Activated gamma-delta T cell treated with anti-CD3 and anti-CD28 coated beads, Interleukin-2, amount 50 U/mL, for 16 hours (primary cell): ENCODE results near the gene TFR2.

Source experiments
- DNase-seq: peaks from one replicate; pipeline ENCODE4 v3.0.0-alpha.2; 2020; ENCODE audit warnings: low read depth

TFR2 gene

DNA sequence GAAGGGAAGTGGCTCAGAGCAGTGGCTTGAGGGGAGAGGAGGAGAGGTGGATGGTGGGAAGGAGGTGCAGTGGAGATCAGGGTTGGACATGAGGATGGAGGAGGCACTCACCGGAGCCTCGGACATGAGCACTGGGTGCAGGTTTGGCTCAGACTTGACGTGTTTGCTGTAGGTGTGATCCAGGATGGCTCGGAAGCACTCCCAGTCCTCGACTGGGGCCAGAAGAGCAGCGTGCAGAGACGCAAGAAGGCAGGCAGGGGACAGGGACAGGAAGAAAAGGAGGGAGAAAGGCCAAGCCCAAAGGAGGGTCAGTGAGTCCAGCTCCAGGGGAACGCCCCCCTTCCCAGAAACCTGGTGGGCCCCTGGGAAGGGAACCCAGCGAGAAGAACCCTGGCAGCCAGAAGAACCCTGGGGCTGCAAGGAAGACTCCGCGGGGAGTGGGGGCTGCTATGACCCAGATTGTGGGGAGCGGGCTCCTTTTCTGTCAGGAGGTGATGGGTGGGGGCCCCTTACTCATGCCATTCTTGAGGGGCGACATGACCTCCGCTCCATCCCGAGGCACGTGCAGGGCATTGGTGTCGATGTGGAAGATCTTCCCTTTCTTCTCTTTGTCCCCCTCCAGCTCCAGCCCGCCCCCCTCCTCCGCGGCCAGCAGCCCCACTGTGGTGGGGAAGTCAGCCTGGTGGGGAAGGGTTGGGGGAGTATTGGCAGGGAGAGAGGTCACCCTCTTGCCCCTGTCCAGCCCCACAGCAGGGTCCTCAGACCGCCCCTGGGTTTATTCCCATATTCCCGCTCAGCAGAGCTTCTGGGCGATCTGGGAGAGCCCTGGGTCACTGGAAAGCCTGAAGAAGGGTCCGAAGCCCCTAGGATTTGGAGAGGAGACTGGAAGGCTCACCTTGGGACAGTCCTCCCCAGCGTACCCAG is 13.8 kb upstream of the TFR2 start:
- DNase-seq = no peak

DNA sequence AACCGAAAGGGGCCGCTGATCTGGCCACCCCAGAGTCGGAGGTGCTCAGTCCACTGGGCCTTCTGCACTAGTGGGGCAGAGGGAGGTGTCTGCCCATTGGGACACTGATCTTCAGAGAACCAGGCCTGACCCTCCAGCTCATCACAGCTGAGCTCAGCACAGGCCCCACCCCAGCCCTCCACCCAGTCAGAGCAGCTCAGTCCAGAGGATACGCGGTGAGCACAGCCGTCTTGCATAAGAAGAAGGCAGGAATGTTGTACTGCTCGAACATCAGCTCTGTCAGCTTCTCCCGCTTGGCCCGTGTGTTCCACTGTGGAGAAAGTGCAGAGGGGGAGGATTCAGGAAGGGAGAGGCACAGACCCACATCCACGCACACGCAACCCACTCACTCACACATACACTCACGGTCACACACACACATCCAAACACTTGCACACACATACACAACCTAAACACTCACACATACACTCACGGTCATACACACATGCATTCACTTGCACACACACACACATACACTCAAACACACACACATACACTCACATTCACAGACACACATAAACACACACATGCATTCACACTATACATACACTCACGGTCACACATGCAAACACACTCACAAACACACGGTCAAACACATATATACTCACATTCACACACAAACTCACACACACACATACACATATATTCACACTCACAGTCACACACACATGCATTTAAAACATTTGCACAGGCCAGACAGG is 8.6 kb upstream of the TFR2 start:
- no peak for DNase-seq

DNA sequence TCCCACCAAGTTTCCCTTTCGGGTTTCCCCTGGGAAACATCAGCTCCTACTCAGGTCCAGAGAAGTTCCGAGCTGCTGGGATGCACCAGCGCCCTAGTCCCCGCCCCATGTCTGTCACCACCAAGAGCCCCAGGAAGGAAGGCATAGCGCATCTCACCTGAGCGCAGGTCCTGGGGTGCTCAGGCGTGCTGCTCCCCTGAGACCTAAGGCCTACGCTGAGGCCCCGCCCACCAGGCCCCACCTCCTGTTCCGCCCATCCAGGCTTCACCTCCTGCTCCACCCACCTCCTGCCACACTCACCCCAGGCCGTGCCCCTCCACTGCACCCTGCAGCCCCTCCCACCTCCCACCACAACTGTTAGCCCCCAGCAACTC is 1.2 kb upstream of the TFR2 start:
- DNase-seq = no peak

DNA sequence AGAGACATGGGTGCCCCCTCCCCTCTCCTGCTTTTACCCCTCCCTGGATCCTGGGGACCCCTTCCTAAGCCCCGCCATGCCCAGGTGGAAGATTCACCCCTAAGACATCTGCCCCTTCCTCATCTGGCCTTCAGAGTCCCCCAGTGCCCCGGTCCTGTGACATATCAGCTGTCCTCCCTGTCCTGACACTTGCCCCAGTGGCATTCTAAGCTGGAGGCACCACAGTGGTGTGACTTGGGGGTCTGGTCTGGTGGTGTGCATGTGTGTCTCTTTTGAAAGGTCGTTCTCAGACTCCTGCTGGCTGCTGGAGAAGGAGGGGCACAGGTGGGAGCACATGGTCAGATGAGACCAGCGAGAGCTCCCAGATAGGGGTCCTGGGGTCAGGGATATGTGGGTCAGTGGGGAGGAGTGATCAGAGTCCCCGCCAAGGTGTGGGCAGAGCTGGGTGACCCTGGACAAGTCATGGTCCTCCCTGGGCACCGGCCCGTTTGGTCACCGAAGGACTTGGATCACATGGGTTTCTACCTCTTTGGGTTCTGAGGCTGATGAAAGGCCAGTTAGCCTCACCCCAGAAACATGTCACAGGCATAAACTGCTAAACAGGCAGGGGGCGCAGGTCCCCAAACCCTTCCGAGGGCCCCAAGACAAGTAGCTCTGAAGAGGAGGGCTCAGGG is 645 bp upstream of the TFR2 start:
- DNase-seq = no peak

DNA sequence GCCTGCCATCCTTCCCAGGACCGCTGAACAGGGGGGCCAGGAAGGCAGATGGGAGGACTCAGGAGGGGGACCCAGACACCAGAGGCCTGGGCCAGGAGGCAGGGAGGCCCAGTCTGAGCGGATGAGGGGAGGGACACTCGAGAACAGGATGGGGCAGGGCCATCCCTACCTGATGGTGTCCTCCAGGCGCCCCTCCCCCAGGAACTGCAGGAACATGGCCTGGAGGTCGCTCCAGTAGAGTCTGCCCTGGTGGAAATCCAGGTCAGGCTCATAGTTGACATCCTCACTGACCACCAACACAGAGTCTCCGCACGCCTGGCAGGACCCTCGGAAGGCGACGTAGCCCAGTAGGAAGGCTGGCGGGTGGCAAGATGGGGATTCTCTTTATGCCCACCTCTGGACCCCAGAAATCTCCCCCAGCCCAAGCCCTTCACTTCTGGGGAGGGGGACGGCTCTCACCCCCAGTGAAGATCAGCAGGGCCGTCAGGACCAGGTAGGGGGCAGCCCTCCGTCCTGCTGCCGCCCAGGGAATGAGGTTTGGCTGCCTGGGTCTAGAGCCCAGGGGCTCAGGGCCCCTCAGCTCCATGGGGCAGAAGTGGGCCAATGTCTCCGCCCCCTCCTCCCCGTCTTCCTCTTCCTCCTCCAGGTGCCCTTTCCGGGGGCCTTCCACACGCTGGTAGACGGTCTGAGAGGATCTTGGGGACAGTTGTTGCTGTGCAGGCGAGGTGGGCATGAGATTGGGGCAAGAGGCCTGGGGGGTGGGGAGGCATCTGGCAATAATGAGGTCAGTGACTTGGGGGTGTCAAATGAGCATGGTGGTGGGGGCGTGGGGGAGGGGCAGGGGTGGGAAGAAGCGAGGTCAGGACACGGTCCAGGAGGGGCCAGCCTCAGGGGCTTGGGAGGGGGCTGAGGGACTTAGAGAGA is 573 bp downstream of the TFR2 start:
- no peak for DNase-seq

DNA sequence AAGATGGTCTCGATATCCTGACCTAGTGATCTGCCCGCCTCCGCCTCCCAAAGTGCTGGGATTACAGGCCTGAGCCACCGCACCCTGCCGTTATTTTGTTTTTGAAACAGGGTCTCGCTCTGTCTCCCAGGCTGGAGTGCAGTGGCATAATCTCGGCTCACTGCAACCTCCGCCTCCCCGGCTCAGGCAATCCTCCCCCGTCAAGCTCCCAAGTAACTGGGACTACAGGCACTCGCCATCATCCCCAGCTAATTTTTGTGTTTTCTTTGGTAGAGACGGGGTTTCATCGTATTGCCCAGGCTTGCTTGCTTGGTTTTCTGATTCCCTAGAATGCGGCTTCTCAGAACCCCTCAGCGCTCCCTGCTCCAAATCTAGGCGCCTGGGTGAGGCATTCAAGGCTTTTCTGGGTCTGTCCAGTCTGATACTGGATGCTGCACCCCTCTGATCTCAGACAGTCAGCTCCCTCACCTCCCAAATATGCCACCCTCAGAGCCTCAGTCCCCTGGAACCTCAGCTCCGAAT is 1.3 kb downstream of the TFR2 start:
- DNase-seq = no peak

DNA sequence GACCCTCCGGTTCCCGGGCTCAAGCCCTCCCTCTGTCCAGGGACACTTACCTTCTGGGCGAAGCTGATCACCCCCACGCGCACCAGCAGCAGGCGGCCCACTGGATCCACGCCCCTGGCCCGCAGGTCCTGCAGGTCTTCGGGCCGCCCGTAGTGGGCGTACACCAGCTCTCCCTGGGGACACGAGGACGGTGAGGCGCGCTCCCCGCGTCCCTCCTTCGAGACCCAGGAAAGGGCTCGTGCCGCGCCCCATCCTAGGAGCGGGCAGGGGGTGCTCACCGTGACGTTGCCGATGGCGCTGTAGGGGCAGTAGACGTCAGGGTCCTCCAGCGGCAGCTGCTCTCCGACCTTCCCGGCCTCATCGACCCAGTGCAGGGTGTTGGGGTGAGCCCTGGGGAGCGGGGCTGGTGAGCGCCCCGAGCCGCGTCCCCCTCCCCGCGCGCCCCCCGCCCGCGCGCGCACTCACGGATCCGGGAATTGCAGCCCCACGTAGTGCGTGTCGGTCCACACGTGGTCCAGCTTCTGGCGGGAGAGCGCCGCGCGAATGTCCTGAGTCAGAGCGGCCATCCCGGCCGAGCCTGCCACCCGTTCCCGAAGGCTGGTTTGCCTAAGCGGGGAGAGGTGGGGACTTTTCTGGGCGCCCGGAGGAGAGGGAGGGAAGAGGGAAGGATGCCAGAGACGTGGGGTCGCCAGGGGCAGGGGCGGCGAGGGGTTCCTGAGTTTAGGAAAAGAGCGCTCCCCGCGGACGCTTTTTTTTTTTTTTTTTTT is 8.2 kb downstream of the TFR2 start:
- DNase-seq = peak; percentile 36

DNA sequence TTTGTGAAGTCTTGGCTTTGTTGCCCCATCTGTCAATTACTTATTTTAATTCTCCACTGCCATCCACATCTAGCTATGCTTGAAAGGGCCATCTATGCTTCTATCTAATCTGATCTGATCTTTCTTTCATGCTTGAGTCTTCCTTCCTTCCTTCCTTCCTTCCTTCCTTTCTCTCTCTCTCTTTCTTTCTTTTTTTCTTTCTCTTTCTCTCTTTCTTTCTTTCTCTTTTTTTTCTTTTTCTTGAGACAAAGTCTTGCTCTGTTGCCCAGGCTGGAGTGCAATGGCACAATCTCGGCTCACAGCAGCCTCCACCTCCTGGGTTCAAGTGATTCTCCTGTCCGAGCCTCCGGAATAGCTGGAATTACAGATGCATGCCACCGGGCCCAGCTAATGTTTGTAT is 11.3 kb downstream of the TFR2 start:
- DNase-seq = no peak

DNA sequence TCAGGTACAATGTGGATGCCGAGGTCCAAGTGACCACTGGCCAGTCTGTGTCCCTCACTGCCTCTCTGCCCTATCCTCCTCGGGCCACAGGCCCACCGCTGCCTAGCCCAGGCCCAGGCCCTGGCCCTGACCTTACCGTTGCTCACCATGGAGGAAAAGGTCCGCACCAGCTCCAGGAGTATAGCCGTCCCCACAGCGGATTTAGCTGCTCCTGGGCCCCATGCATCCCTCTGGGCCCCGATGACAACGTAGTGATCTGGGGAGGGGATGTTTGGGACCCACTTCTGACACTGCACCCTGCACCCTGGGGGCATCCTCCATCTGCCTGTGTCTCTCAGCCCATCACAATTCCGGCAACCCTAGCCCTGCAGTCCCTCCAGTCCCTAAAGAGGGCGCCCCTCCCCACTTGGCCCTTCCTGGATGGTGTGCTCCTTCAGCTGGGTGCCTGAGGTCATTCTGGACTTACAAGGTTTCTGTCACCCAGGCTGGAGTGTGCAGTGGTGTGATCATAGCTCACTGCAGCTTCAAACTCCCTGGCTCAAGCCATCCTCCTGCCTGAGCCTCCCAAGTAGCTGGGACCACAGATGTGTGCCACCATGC is 12.1 kb downstream of the TFR2 start:
- DNase-seq = no peak

DNA sequence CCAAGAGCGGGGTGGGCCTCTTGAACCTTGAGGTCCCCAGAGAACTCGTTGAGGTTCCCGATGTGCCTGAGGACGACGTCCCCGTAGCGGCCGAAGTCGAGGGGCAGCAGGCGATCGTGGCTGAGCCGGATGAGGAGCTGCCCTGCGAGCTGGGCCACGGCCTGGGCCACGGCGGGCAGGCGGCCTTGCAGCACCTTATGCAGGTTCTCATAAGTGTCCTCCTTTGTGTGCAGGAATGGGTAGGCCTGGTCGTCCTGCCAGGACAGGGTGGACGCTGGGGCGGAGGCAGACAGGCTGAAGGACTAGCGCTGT is 14.2 kb downstream of the TFR2 start:
- no peak for DNase-seq

DNA sequence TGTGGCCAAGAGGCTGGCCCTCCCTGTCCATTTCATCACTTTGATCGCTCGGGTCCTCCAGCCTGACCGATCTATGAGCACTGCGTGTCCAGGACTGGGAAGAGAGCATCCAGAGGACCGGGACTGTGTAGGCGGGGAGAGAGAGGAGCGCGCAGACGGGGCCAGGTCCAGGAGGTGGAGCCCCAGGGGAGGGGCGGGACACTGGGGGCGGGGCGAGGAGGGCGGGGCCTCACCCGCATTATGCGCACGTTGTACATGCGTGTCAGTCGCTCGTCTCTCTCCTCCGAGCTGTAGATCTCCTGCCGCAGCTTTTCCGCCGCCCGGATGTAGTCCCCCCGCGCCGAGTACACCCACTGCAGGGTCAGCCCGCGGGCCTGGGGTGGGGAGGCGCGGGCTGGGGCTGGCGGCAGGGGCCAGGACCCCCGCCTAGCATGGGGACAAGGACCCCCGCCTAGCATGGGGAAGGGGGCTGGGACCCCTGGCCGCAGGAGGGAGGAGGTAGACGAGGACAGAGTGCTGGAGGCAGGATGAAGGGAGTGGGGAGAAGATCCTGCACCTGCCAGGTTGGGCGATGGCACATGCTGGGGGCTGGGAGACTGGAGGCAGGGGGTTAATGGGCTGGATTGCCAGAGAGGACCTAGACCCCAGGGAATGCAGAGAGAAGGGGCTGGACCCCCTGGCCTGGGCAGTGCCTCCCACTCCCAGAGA is 14.7 kb downstream of the TFR2 start:
- DNase-seq = peak; percentile 79

DNA sequence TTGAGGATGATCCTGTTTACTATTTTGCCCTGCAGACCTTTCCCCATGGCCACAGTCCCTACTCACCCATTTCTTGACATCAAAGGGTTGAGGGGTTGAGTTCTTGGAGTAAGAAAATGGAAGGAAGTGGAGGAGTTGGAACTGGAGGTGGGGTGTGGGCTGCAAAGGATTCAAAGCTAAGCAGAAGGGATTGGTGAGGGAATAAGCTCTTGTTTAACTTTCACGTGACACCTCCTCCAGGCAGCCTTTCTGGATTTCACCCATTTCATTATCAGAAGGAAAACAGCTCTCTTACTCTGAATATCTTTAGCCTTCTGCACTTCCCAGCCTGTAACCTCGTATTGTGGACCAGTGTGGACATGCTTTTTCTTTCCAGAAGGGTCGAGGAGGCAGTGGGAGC is 15.3 kb downstream of the TFR2 start:
- DNase-seq = no peak

DNA sequence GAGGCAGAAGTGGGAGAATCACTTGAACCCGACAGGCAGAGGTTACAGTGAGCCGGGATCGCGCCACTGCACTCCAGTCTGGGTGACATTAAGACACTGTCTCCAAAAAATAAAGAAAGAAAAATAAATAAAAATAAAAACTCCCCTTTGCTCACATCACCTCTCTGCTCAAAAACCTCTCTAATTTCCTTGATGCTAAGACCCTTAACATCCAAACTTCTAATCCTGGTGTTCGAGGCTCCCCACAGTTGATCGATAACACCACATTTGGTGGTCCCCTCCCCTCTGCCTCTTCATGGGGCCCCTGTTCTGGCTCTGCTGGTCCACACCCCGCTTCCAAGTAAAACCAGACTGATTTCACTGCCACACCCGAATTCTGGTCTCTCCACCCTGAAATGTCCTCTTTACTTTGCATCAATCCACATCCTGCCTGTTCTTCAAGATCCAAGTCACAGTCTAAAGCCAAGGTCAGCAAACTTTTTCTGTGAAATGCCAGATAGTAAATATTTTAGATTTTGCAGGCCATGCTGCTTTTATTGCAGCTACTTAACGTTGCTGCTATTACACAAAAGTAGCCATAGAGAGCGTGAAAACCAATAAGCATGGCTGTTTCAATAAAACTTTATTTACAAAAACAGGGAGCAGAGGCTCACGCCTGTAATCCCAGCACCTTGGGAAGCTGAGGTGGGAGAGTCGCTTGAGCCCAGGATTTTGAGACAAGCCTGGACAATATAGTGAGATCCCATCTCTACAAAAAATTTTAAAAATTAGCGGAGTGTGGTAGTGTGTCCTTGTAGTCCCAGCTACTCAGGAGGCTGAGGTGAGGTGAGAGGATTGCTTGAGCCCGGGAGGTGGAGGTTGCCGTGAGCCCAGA is 17.2 kb downstream of the TFR2 start:
- no peak for DNase-seq

DNA sequence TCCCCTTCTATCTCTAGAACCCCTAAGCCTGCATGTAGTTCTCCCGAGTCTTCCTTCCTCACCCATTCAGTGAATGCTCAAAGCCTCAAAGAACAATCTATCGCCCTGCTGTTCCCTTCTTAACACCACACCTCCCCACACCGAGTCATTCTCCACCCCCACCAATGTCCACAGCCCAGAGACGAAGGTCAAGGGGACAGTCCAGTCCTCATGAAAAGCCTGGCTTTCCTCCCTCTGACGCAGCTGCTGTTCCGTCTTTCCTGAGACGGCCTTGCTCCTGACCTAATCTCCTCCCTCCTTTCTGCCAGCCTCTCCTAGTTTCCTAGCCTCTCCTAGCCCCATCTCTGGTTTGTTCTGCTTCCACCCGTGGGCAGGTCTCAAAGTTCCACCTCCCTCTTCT is 19.8 kb downstream of the TFR2 start:
- no peak for DNase-seq

DNA sequence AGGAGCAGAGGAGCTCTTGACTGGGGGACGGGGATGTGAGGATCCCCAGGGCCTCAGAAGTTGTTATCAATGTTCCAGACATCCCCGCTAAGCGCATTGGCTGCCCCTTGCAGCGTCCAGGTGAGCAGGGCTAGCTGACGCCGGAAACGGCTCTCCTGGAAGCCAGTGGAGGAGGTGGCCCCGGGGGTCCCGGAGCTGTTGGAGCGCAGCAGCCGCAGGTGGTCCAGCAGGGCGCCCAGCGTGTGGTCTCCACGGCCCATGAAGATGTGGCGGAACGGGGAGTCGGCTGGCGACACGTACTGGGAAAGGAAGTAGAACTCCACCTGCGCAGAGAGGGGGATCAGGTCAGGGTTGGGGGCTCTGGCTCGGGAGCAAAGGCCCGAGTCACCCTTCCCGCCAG is 20.5 kb downstream of the TFR2 start:
- no peak for DNase-seq

DNA sequence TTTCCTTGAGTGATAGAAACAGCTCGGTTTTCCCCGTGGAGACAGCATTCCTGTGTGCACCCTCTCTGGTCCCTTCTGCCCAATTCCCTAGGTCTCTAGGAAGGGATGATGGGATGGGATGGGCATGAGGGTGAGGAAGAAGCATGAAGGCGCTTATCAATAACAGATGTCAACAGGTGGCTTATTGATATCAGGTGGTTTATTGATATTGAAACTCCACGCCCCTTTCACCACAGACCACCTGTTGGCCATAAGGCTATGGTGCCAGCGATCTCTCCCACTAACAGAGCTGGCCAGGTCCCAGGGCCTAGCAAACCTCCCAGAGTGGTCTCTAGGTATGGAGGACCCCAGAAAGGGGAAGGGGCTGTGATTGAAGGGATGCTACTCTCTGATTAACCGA is 21.1 kb downstream of the TFR2 start:
- DNase-seq = no peak

DNA sequence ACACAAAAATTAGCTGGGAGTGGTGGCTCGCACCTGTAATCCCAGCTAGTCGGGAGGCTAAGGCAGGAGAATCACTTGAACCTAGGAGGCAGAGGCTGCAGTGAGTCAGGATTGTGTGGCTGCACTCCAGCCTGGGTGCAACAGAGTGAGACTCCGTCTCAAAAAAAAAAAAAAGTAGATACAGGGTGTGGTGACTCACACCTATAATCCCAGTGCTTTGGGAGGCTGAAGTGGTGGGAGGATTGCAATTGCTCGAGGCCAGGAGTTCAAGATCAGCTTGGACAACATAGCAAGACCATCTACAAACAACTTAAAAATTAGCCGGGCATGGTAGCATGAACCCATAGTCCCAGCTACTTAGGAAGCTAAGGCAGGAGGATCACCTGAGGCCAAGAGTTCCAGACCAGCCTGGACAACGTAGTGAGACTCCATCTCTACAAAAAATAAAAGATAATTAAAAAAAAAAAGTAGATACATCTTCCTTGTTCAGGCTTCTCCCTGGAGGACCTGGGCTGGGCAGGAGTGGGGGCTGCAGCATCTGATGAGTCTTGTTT is 27.0 kb downstream of the TFR2 start:
- no peak for DNase-seq

DNA sequence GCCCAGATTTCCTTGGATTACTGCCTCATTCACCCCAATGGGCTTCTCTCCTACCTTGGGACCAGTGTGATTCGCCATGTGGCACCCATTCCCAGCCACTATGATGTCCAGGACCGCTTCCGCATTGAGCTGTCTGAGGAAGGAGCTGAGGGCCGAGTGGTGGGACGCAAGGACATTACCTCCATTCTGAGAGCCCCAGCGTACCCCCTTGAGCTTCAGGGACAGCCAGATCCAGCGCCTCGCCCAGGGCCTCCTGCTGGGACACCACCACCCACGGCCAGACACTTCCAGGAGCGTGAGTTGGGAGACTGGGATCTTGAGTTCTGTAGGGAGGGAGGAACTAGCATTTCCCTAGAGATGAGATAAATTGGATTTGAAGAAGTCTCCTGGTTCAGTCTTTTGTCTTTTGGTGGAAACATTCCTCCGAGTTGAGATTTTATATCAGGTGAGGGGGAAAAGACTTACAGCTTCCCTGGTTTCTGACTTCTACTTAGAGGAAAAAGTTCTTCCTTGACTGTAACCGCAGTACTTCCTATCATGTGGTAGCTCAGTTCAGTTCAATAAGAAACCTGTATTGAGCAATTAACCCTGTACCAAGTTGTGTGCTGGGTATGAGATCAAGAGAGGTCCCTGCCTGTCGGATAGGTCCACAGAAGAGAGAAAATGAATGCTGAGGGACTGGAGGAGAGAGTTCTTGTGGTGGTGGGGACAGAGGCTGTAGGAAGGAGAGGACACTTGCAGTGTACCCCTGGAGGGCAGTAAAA is 27.8 kb downstream of the TFR2 start:
- DNase-seq = no peak
